ENCODE measurements around the gene TMA16.

The TMA16 gene

GRCh38 chr4:163493643-163494359, 689 bp upstream of the TMA16 start:
- Histone ChIP-seq H3K4me3 (replicated peaks; ENCODE audit: low read depth, low read length) (peak overlapping the region; percentile 87), H3K27me3 (replicated peaks; ENCODE audit: control insufficient read depth, insufficient read depth, low read length) (no peaks in the 10 kb centered on the region), H3K36me3 (ENCODE audit: control insufficient read depth, insufficient read depth, low read length) (no peaks in the 10 kb centered on the region)
- TF ChIP-seq, protein P1, sequence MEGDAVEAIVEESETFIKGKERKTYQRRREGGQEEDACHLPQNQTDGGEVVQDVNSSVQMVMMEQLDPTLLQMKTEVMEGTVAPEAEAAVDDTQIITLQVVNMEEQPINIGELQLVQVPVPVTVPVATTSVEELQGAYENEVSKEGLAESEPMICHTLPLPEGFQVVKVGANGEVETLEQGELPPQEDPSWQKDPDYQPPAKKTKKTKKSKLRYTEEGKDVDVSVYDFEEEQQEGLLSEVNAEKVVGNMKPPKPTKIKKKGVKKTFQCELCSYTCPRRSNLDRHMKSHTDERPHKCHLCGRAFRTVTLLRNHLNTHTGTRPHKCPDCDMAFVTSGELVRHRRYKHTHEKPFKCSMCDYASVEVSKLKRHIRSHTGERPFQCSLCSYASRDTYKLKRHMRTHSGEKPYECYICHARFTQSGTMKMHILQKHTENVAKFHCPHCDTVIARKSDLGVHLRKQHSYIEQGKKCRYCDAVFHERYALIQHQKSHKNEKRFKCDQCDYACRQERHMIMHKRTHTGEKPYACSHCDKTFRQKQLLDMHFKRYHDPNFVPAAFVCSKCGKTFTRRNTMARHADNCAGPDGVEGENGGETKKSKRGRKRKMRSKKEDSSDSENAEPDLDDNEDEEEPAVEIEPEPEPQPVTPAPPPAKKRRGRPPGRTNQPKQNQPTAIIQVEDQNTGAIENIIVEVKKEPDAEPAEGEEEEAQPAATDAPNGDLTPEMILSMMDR (IDR thresholded peaks at IDR 0.05; ENCODE audit: insufficient read depth, low read length, poor library complexity, severe bottlenecking), result no peak
- DNase-seq (ENCODE audit: extremely low read depth, insufficient read length), result peak; percentile 51

GRCh38 chr4:163495900-163496299, 1.4 kb downstream of the TMA16 start:
- Histone ChIP-seq H3K27me3 (replicated peaks; ENCODE audit: control insufficient read depth, insufficient read depth, low read length) (no peaks in the 10 kb centered on the region), H3K36me3 (ENCODE audit: control insufficient read depth, insufficient read depth, low read length) (no peaks in the 10 kb centered on the region), H3K4me3 (replicated peaks; ENCODE audit: low read depth, low read length) (peak overlapping the region; percentile 87)
- DNase-seq (ENCODE audit: extremely low read depth, insufficient read length), result peak; percentile 31
- TF ChIP-seq, protein P1 (IDR thresholded peaks at IDR 0.05; ENCODE audit: insufficient read depth, low read length, poor library complexity, severe bottlenecking), result no peak

DNA sequence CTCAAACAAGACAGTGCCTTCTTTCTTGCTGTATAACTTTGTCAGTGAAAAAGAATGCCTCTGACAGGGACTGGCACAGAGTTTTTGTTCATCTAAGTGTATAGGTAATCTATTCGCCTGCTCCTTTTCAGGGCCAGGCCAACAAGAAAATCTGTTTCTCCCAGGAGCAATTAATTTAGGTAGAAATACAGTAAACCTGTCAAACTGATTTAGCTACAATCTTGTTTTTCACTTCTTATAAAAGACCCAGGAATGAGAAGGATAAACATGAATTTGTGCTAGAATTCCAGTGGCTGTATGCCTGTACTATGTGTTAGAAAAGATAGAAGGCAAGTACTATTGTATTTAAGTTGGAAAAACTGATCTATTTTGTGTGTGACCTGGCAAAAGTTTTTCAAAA, 6.1 kb downstream of the TMA16 start:
- H3K4me3 ChIP-seq (replicated peaks; ENCODE audit: low read depth, low read length), result no peak overlapping the region
- DNase-seq (ENCODE audit: extremely low read depth, insufficient read length), result no peak
- H3K36me3 ChIP-seq (ENCODE audit: control insufficient read depth, insufficient read depth, low read length), result no peaks in the 10 kb centered on the region
- H3K27me3 ChIP-seq (replicated peaks; ENCODE audit: control insufficient read depth, insufficient read depth, low read length), result no peaks in the 10 kb centered on the region
- TF ChIP-seq, protein P1 (IDR thresholded peaks at IDR 0.05; ENCODE audit: insufficient read depth, low read length, poor library complexity, severe bottlenecking), result no peak

DNA sequence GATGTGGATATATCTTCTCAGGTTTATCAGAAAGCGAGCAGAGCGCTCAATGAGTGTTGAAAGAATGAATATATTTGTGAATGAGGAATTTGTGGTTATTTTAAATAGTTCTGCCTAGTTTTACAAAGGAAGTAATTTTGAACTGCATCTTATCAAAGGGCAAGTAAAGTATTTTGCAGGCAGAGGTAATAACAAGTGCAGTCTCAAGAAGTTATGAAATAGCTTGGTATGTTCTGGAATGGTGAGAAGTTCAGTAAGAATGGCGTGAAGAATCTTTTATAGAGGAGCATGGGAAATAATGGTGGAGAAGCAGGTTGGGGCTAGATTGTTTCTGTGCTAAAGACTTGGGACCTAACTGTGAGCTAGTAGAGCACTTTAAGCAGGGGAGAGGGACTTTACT, 10.9 kb downstream of the TMA16 start:
- no peak for DNase-seq (ENCODE audit: extremely low read depth, insufficient read length)
- H3K4me3 ChIP-seq (replicated peaks; ENCODE audit: low read depth, low read length), result no peak overlapping the region
- H3K36me3 ChIP-seq (ENCODE audit: control insufficient read depth, insufficient read depth, low read length), result peaks cover 2% of the 10 kb centered on the region; the same call in 1 of the 2 replicates
- TF ChIP-seq, protein P1 (IDR thresholded peaks at IDR 0.05; ENCODE audit: insufficient read depth, low read length, poor library complexity, severe bottlenecking), result no peak
- no peaks in the 10 kb centered on the region for H3K27me3 ChIP-seq (replicated peaks; ENCODE audit: control insufficient read depth, insufficient read depth, low read length)

DNA sequence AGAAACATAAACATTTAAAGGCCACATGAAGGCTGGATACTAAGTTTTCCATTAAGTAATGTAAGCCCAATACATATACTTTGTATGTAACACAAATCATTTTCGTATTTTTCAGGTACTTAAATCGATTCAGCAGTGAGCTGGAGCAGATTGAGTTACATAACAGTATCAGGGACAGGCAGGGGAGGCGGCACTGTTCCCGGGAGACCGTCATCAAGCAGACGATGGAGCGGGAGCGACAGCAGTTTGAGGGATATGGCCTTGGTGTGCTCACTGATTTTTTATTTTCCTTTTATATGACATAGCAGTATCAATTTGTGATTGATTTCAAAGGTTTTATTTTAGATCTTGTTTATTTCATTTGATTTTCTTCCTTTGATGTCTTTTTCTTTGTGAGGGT, 20.7 kb downstream of the TMA16 start:
- Histone ChIP-seq H3K27me3 (replicated peaks; ENCODE audit: control insufficient read depth, insufficient read depth, low read length) (no peaks in the 10 kb centered on the region), H3K4me3 (replicated peaks; ENCODE audit: low read depth, low read length) (no peak overlapping the region), H3K36me3 (ENCODE audit: control insufficient read depth, insufficient read depth, low read length) (peaks cover 5% of the 10 kb centered on the region)
- no peak for DNase-seq (ENCODE audit: extremely low read depth, insufficient read length)
- TF ChIP-seq, protein P1 (IDR thresholded peaks at IDR 0.05; ENCODE audit: insufficient read depth, low read length, poor library complexity, severe bottlenecking), result no peak
